Brain microvascular endothelial cell (primary cell): ENCODE results near the gene YAP1.

Experiments
- DNase-seq: peaks from one replicate; pipeline ENCODE4 v3.0.0-alpha.2; 2020
- H3K27ac ChIP-seq: fragments of 250-450 bp; sonication (Bioruptor Pico); 2 replicates; pipeline ENCODE4 v1.5.1; 2020; ENCODE audit warnings: mild to moderate bottlenecking, moderate library complexity
- H3K27me3 ChIP-seq: fragments of 250-450 bp; sonication (Bioruptor Pico); replicated peaks from 2 replicates; pipeline ENCODE4 v1.5.1; 2020; ENCODE audit warnings: mild to moderate bottlenecking
- H3K36me3 ChIP-seq: fragments of 250-450 bp; sonication (Bioruptor Pico); replicated peaks from 2 replicates; pipeline ENCODE4 v1.5.1; 2020; ENCODE audit warnings: mild to moderate bottlenecking
- H3K4me3 ChIP-seq: 2 replicates; pipeline ENCODE4 v1.5.1; 2011; ENCODE audit warnings: low read depth, mild to moderate bottlenecking, control low read depth, low read length, moderate library complexity
- CTCF ChIP-seq: IDR thresholded peaks from 2 replicates; pipeline ENCODE4 v1.5.1; 2011; ENCODE audit warnings: low read depth, mild to moderate bottlenecking, moderate library complexity, low read length, control low read depth, inconsistent platforms; ENCODE audit errors: missing control alignments
- in situ Hi-C: cut with HindIII; loops from 2 replicates; pipeline ENCODE4 v1.10.0; 2017; ENCODE audit warnings: low sequenced_read_pairs, low pct_ligation_motif_present

YAP1 gene

GRCh38 chr11:102117472-102118113 is 7.3 kb downstream of the YAP1 start:
- Histone ChIP-seq H3K27ac (peak overlapping the region; percentile 15), H3K36me3 (peaks cover 2% of the 10 kb centered on the region), H3K4me3 (no peak overlapping the region), H3K27me3 (no peaks in the 10 kb centered on the region)
- no peak for DNase-seq
- no peak for TF ChIP-seq CTCF
- in situ Hi-C loops, result no loop called here

GRCh38 chr11:102118937-102119336 is 8.7 kb downstream of the YAP1 start:
- no peak overlapping the region for H3K27ac ChIP-seq
- DNase-seq, result no peak
- no peak overlapping the region for H3K4me3 ChIP-seq
- no peaks in the 10 kb centered on the region for H3K27me3 ChIP-seq
- no peak for TF ChIP-seq CTCF
- H3K36me3 ChIP-seq, result peaks cover 2% of the 10 kb centered on the region
- in situ Hi-C loops, result no loop called here

- in situ Hi-C loops, result no loop called here
- no peaks in the 10 kb centered on the region for H3K27me3 ChIP-seq
- peak overlapping the region; percentile 40 for H3K27ac ChIP-seq
- no peak overlapping the region for H3K4me3 ChIP-seq
- no peak for TF ChIP-seq CTCF
- DNase-seq, result no peak
- H3K36me3 ChIP-seq, result peaks cover 2% of the 10 kb centered on the region
Measured at GRCh38 chr11:102119997-102120396, 9.8 kb downstream of the YAP1 start.

DNA sequence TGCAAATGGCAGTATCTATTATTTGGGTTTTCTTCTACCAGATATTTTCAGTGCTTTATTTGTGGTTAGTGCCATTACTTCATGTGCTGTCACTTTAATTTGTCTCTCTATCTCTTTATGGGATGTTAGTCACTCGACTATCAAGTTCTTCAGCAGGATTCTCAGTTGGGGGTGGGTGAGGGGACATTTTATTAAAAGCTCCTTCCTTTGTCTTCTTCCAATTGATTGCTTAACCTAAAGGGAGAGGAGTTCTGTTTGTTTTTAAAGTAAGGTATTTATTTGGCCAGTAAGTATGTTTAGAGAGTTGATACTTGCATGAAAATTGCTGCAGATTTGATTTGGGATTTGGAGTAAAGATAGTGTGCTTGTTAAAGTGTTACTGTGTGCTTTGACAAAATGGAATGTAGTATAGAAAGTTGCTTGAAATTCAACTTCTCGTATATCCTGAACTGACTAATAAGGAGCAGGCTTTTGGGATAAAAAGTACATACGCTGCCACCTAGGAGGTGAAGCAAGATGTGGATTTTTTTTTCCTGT is 10.3 kb downstream of the YAP1 start:
- Histone ChIP-seq H3K36me3 (peaks cover 2% of the 10 kb centered on the region), H3K27me3 (no peaks in the 10 kb centered on the region), H3K27ac (peak overlapping the region; percentile 40), H3K4me3 (no peak overlapping the region)
- no peak for DNase-seq
- no peak for TF ChIP-seq CTCF
- in situ Hi-C loops, result no loop called here

- Histone ChIP-seq H3K27me3 (no peaks in the 10 kb centered on the region), H3K36me3 (peaks cover 5% of the 10 kb centered on the region), H3K4me3 (no peak overlapping the region), H3K27ac (no peak overlapping the region)
- no peak for DNase-seq
- TF ChIP-seq CTCF, result no peak
- in situ Hi-C loops, result no loop called here
Measured at GRCh38 chr11:102121329-102121728, 11.1 kb downstream of the YAP1 start.

DNA sequence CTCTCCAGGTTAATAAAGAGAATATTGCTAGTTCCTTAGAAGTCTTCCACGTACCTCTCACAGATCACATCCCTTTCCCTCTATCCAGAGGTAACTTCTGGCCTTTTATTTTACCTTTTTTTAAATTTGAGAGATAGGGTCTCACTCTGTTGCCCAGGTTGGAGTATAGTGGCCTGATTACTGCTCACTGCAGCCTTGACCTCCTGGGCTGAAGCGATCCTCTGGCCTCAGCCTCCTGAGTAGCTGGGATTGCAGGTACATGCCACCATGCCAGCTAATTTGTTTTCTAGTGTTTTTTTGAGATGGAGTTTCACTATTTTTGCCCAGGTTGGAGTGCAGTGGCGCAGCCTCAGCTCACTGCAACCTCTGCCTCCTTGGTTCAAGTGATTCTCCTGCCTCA is 24.4 kb downstream of the YAP1 start:
- Histone ChIP-seq H3K4me3 (no peak overlapping the region), H3K27me3 (no peaks in the 10 kb centered on the region), H3K36me3 (peaks cover 7% of the 10 kb centered on the region), H3K27ac (no peak overlapping the region)
- no peak for DNase-seq
- in situ Hi-C loops, result no loop called here
- no peak for TF ChIP-seq CTCF
